Activated naive CD4-positive, alpha-beta T cell treated with anti-CD3 and anti-CD28 coated beads for 36 hours (primary cell): ENCODE measurements around the gene PRRX1. TPM values are rescaled to one million over a fixed set of nuclear protein-coding genes. Genes with fewer than 3 reads are reported as not detected.

Experiments used
- CTCF ChIA-PET: fragments of 350-600 bp; sonication (Branson Sonifier 250); formaldehyde crosslinking; loops from one replicate; lab custom pipeline; 2021; ENCODE audit warnings: antibody characterized with exemption; lab: Charles Lee
- DNase-seq: peaks from one replicate; pipeline ENCODE4 v3.0.0-alpha.2; 2020
- H3K27ac Mint-ChIP-seq: one replicate; pipeline ENCODE4 v1.8.0; 2021; ENCODE audit warnings: mild to moderate bottlenecking, mixed read lengths
- H3K27me3 Mint-ChIP-seq: one replicate; pipeline ENCODE4 v1.8.0; 2021; ENCODE audit warnings: low read depth, mixed read lengths
- H3K36me3 Mint-ChIP-seq: one replicate; pipeline ENCODE4 v1.8.0; 2021; ENCODE audit warnings: low read depth, mixed read lengths
- H3K4me1 Mint-ChIP-seq: one replicate; pipeline ENCODE4 v1.8.0; 2021; ENCODE audit warnings: low read depth, mixed read lengths
- H3K4me3 Mint-ChIP-seq: one replicate; pipeline ENCODE4 v1.8.0; 2021; ENCODE audit warnings: mild to moderate bottlenecking, moderate library complexity, mixed read lengths
- H3K9me3 Mint-ChIP-seq: one replicate; pipeline ENCODE4 v1.8.0; 2021; ENCODE audit warnings: mixed read lengths
- intact Hi-C: fragments of 100-400 bp; cut with micrococcal nuclease; formaldehyde crosslinking; loops from one replicate; pipeline ENCODE4 v1.15.1; 2023
- total RNA-seq, 2 experiments: library from RNA; stranded (reverse); gene quantifications; one replicate each; pipeline ENCODE4 v1.2.3, GENCODE V29; 2021

The PRRX1 gene
- total RNA-seq, 2 experiments from 2014 or later, result not detected

GRCh38 chr1:170698301-170699275, 34.7 kb downstream of the PRRX1 start:
- intact Hi-C loops, result no loop called here
- Mint-ChIP-seq H3K36me3 (no peaks in the 10 kb centered on the region), H3K4me1 (no peaks in the 10 kb centered on the region), H3K4me3 (no peak overlapping the region), H3K9me3 (no peaks in the 10 kb centered on the region), H3K27me3 (peaks cover 5% of the 10 kb centered on the region), H3K27ac (no peak overlapping the region)
- DNase-seq, result no peak
- CTCF ChIA-PET, result interaction anchor here (0.6 to 2.0 kb wide), 3 partner anchors 9 to 246 kb away, joined by 3 to 6 read pairs (median 5); no protein-coding TSS in a partner anchor

GRCh38 chr1:170699696-170700095, 35.8 kb downstream of the PRRX1 start:
- DNase-seq, result no peak
- intact Hi-C loops, result no loop called here
- no peak overlapping the region for H3K4me3 Mint-ChIP-seq
- no peak overlapping the region for H3K27ac Mint-ChIP-seq
- H3K9me3 Mint-ChIP-seq, result no peaks in the 10 kb centered on the region
- no peaks in the 10 kb centered on the region for H3K4me1 Mint-ChIP-seq
- CTCF ChIA-PET, result interaction anchor here (1.7 to 2.0 kb wide), 2 partner anchors 10 to 11 kb away, joined by 5 to 6 read pairs; no protein-coding TSS in a partner anchor
- H3K27me3 Mint-ChIP-seq, result peaks cover 5% of the 10 kb centered on the region
- H3K36me3 Mint-ChIP-seq, result no peaks in the 10 kb centered on the region

- no peaks in the 10 kb centered on the region for H3K36me3 Mint-ChIP-seq
- no peaks in the 10 kb centered on the region for H3K4me1 Mint-ChIP-seq
- DNase-seq, result no peak
- H3K4me3 Mint-ChIP-seq, result no peak overlapping the region
- CTCF ChIA-PET, result no interaction called here
- no peaks in the 10 kb centered on the region for H3K9me3 Mint-ChIP-seq
- H3K27ac Mint-ChIP-seq, result no peak overlapping the region
- peaks cover 5% of the 10 kb centered on the region for H3K27me3 Mint-ChIP-seq
- intact Hi-C loops, result no loop called here
Measured at GRCh38 chr1:170700842-170701615, 37.1 kb downstream of the PRRX1 start.

GRCh38 chr1:170701962-170702361, 38.0 kb downstream of the PRRX1 start:
- DNase-seq, result no peak
- no peaks in the 10 kb centered on the region for H3K9me3 Mint-ChIP-seq
- H3K36me3 Mint-ChIP-seq, result no peaks in the 10 kb centered on the region
- H3K27ac Mint-ChIP-seq, result no peak overlapping the region
- H3K4me1 Mint-ChIP-seq, result no peaks in the 10 kb centered on the region
- no peak overlapping the region for H3K4me3 Mint-ChIP-seq
- peaks cover 5% of the 10 kb centered on the region for H3K27me3 Mint-ChIP-seq
- intact Hi-C loops, result no loop called here
- CTCF ChIA-PET, result no interaction called here

GRCh38 chr1:170703591-170703990, 39.7 kb downstream of the PRRX1 start:
- no peaks in the 10 kb centered on the region for H3K36me3 Mint-ChIP-seq
- no peak overlapping the region for H3K27ac Mint-ChIP-seq
- H3K4me1 Mint-ChIP-seq, result peaks cover 4% of the 10 kb centered on the region
- H3K27me3 Mint-ChIP-seq, result peaks cover 5% of the 10 kb centered on the region
- DNase-seq, result no peak
- no peak overlapping the region for H3K4me3 Mint-ChIP-seq
- no peaks in the 10 kb centered on the region for H3K9me3 Mint-ChIP-seq
- intact Hi-C loops, result no loop called here
- CTCF ChIA-PET, result interaction anchor here (0.6 kb wide), 1 partner anchor 11 kb away, joined by 3 read pairs; no protein-coding TSS in a partner anchor

- Mint-ChIP-seq H3K27ac (no peak overlapping the region), H3K27me3 (peaks cover 5% of the 10 kb centered on the region), H3K4me3 (no peak overlapping the region), H3K36me3 (no peaks in the 10 kb centered on the region), H3K9me3 (no peaks in the 10 kb centered on the region), H3K4me1 (peaks cover 4% of the 10 kb centered on the region)
- intact Hi-C loops, result no loop called here
- CTCF ChIA-PET, result no interaction called here
- no peak for DNase-seq
Measured at GRCh38 chr1:170704256-170704655, 40.3 kb downstream of the PRRX1 start.

- Mint-ChIP-seq H3K27ac (no peak overlapping the region), H3K4me3 (no peak overlapping the region), H3K36me3 (no peaks in the 10 kb centered on the region), H3K27me3 (peaks cover 2% of the 10 kb centered on the region), H3K9me3 (no peaks in the 10 kb centered on the region), H3K4me1 (peaks cover 4% of the 10 kb centered on the region)
- DNase-seq, result no peak
- CTCF ChIA-PET, result no interaction called here
- intact Hi-C loops, result no loop called here
Measured at GRCh38 chr1:170705981-170706380, 42.0 kb downstream of the PRRX1 start.

GRCh38 chr1:170707117-170707516, 43.2 kb downstream of the PRRX1 start:
- no peak overlapping the region for H3K4me3 Mint-ChIP-seq
- no peak overlapping the region for H3K27ac Mint-ChIP-seq
- intact Hi-C loops, result no loop called here
- DNase-seq, result no peak
- no peaks in the 10 kb centered on the region for H3K9me3 Mint-ChIP-seq
- peaks cover under 1% of the 10 kb centered on the region for H3K27me3 Mint-ChIP-seq
- no peaks in the 10 kb centered on the region for H3K36me3 Mint-ChIP-seq
- H3K4me1 Mint-ChIP-seq, result peaks cover 4% of the 10 kb centered on the region
- CTCF ChIA-PET, result no interaction called here

GRCh38 chr1:170707959-170708655, 44.2 kb downstream of the PRRX1 start:
- no peaks in the 10 kb centered on the region for H3K36me3 Mint-ChIP-seq

GRCh38 chr1:170711682-170712081, 47.8 kb downstream of the PRRX1 start:
- Mint-ChIP-seq H3K9me3 (no peaks in the 10 kb centered on the region), H3K4me1 (peaks cover 4% of the 10 kb centered on the region), H3K27ac (no peak overlapping the region), H3K4me3 (no peak overlapping the region), H3K27me3 (peaks cover 11% of the 10 kb centered on the region), H3K36me3 (no peaks in the 10 kb centered on the region)
- intact Hi-C loops, result no loop called here
- no peak for DNase-seq
- CTCF ChIA-PET, result no interaction called here

More at GRCh38 chr1:170707959-170708655, 44.2 kb downstream of the PRRX1 start:
- CTCF ChIA-PET, result no interaction called here
- H3K4me3 Mint-ChIP-seq, result no peak overlapping the region
- intact Hi-C loops, result no loop called here
- DNase-seq, result peak; percentile 8
- H3K4me1 Mint-ChIP-seq, result peaks cover 4% of the 10 kb centered on the region
- no peak overlapping the region for H3K27ac Mint-ChIP-seq
- H3K9me3 Mint-ChIP-seq, result no peaks in the 10 kb centered on the region
- peaks cover 4% of the 10 kb centered on the region for H3K27me3 Mint-ChIP-seq

GRCh38 chr1:170714163-170714562, 50.2 kb downstream of the PRRX1 start:
- intact Hi-C loops, result no loop called here
- Mint-ChIP-seq H3K27ac (no peak overlapping the region), H3K9me3 (no peaks in the 10 kb centered on the region), H3K27me3 (peaks cover 14% of the 10 kb centered on the region), H3K4me3 (no peak overlapping the region), H3K4me1 (no peaks in the 10 kb centered on the region), H3K36me3 (no peaks in the 10 kb centered on the region)
- no peak for DNase-seq
- CTCF ChIA-PET, result interaction anchor here (0.8 kb wide), 1 partner anchor 11 kb away, joined by 3 read pairs; no protein-coding TSS in a partner anchor

- DNase-seq, result no peak
- Mint-ChIP-seq H3K27me3 (peaks cover 14% of the 10 kb centered on the region), H3K4me3 (no peak overlapping the region), H3K4me1 (no peaks in the 10 kb centered on the region), H3K36me3 (no peaks in the 10 kb centered on the region), H3K9me3 (no peaks in the 10 kb centered on the region), H3K27ac (no peak overlapping the region)
- intact Hi-C loops, result no loop called here
- CTCF ChIA-PET, result interaction anchor here (0.8 kb wide), 1 partner anchor 12 kb away, joined by 3 read pairs; no protein-coding TSS in a partner anchor
Measured at GRCh38 chr1:170714938-170715337, 51.0 kb downstream of the PRRX1 start.
